HepG2 (cell line): Measurements from ENCODE around the gene FLG2. TPM values are rescaled to one million over a fixed set of nuclear protein-coding genes. Genes with fewer than 3 reads are reported as not detected.

ENCODE experiments used
- ATAC-seq: fragments of 200-7000 bp; cut with Tn5 transposase; 3 replicates; pipeline ENCODE4 v1.9.1; 2020; ENCODE audit warnings: mild to moderate bottlenecking, moderate library complexity
- BruUV-seq: library from RNA; stranded (reverse); fragments of 400-500 nt; replicated peaks from 2 replicates; lab custom pipeline; 2021; lab: Mats Ljungman, UMichigan
- CTCF ChIA-PET: fragments of 300-600 bp; formaldehyde crosslinking; extraction: SDS; loops from one replicate; lab custom pipeline; 2021; ENCODE audit warnings: low total read pairs, inconsistent platforms, low intra/inter-chr PET ratio; lab: Yijun Ruan, JAX
- POLR2A ChIA-PET: fragments of 350-600 bp; sonication (Branson Sonifier 250); formaldehyde crosslinking; loops from one replicate; lab custom pipeline; 2020; ENCODE audit warnings: antibody characterized with exemption, inconsistent platforms; lab: Yijun Ruan, JAX
- DNase-seq: peaks from one replicate; pipeline ENCODE4 v3.0.0-alpha.2; 2015; ENCODE audit warnings: low spot score
- FAIRE-seq: peaks from 3 replicates; lab custom pipeline; 2011; peaks lifted over from hg19 to GRCh38; lab: Jason Lieb, UNC
- H2AFZ ChIP-seq: one replicate; pipeline ENCODE4 v1.6.1; 2011; ENCODE audit warnings: low read length, inconsistent platforms
- H3K27ac ChIP-seq: fragments of 300-600 bp; 3 replicates; pipeline ENCODE4 v1.8.0; 2011; ENCODE audit warnings: mixed run types, mild to moderate bottlenecking, mixed read lengths, low read length, inconsistent platforms; ENCODE audit not compliant: insufficient read depth; ENCODE audit errors: extremely low read length
- H3K27me3 ChIP-seq, 2 experiments: fragments of 200-600 bp in 1 of 2; 2 replicates in 1 of 2; 3 replicates in 1 of 2; pipeline versions ENCODE4 v1.6.0 to v1.8.0; 2011; ENCODE audit warnings: low read length in 2 of 2, mild to moderate bottlenecking in 2 of 2, moderate library complexity in 2 of 2, inconsistent platforms in 1 of 2; ENCODE audit not compliant: insufficient read depth in 2 of 2, control insufficient read depth in 1 of 2
- H3K36me3 ChIP-seq, 2 experiments: fragments of 200-600 bp in 1 of 2; replicated peaks in 1 of 2; 2 replicates in 1 of 2; 3 replicates in 1 of 2; pipeline versions ENCODE4 v1.5.1 to v1.8.0; 2011; ENCODE audit warnings: low read length in 2 of 2, inconsistent platforms in 1 of 2; ENCODE audit not compliant: insufficient read depth in 2 of 2, control insufficient read depth in 1 of 2
- H3K4me1 ChIP-seq: 2 replicates; pipeline ENCODE4 v1.5.1; 2012; ENCODE audit warnings: low read length, inconsistent platforms; ENCODE audit not compliant: insufficient read depth
- H3K4me2 ChIP-seq: 2 replicates; pipeline ENCODE4 v1.6.0; 2011; ENCODE audit warnings: low read depth, low read length, inconsistent platforms
- H3K4me3 ChIP-seq, 3 experiments: fragments of 200-600 bp in 1 of 3; sonication (generic), shearing (Covaris generic) in 1 of 3; replicated peaks in 1 of 3; 2 replicates each; pipeline ENCODE4 v1.5.1; 2011 to 2016; ENCODE audit warnings: low read length in 3 of 3, inconsistent platforms in 2 of 3, low read depth in 2 of 3, mild to moderate bottlenecking in 2 of 3, control low read depth in 1 of 3, mixed read lengths in 1 of 3; ENCODE audit not compliant: insufficient read depth in 1 of 3
- H3K79me2 ChIP-seq: one replicate; pipeline ENCODE4 v1.6.1; 2011; ENCODE audit warnings: low read length, inconsistent platforms; ENCODE audit not compliant: insufficient read depth
- H3K9ac ChIP-seq: 2 replicates; pipeline ENCODE4 v1.6.0; 2011; ENCODE audit warnings: mild to moderate bottlenecking, low read depth, low read length, inconsistent platforms; ENCODE audit not compliant: insufficient read depth
- H3K9me3 ChIP-seq: 2 replicates; pipeline ENCODE4 v1.5.1; 2012; ENCODE audit warnings: mild to moderate bottlenecking, low read length
- H4K20me1 ChIP-seq: 2 replicates; pipeline ENCODE4 v1.6.0; 2011; ENCODE audit warnings: inconsistent platforms, mild to moderate bottlenecking, low read length, moderate library complexity; ENCODE audit not compliant: insufficient read depth
- DNMT3B ChIP-seq: conservative IDR thresholded peaks from 2 replicates; pipeline ENCODE4 v1.6.1; 2016; ENCODE audit warnings: missing biosample characterization, control low read depth
- ZBTB42 ChIP-seq: sonication (generic); formaldehyde crosslinking; IDR thresholded peaks from 2 replicates; pipeline ENCODE4 v1.5.0; 2020; ENCODE audit warnings: mild to moderate bottlenecking, missing genetic modification reagents
- WGBS: methylation state at CpG from one replicate; pipeline ENCODE4 v1.1.6; 2017; ENCODE audit warnings: low lambda C conversion rate; 5-methylcytosine and 5-hydroxymethylcytosine counted together
- in situ Hi-C: cut with HindIII; loops from 2 replicates; pipeline ENCODE4 v1.10.0; 2017; ENCODE audit warnings: low pct_unique_long_range_greater_than_20kb; ENCODE audit not compliant: extremely low pct_ligation_motif_present
- intact Hi-C: fragments of 100-400 bp; cut with micrococcal nuclease; formaldehyde crosslinking; loops from one replicate; pipeline ENCODE4 v1.10.0; 2022; ENCODE audit not compliant: unreplicated experiment
- polyA plus RNA-seq, 8 experiments: library from polyadenylated mRNA; depleted of rRNA in 3 of 8; stranded (reverse) in 7 of 8; unstranded in 1 of 8; fragments of >200 nt; fragmentation: Illumina TruSeq in 4 of 8; extraction: Trizol in 4 of 8; gene quantifications; 2 replicates each; pipeline versions ENCODE4 v1.2.1 to v1.2.3, GENCODE V29; 2011 to 2016; ENCODE audit warnings: low read depth in 4 of 8, missing spikeins in 1 of 8, mixed read lengths in 1 of 8; ENCODE audit not compliant: insufficient read depth in 1 of 8
- total RNA-seq, 5 experiments: library from RNA; depleted of rRNA; stranded (reverse); fragments of >200 nt; fragmentation: Illumina TruSeq; extraction: Trizol; gene quantifications; 2 replicates each; pipeline ENCODE4 v1.2.3, GENCODE V29; 2016; ENCODE audit warnings: low read depth in 1 of 5
- TF ChIP-seq, protein P1 (sequence below): sonication (generic); formaldehyde crosslinking; IDR thresholded peaks from 2 replicates; pipeline ENCODE4 v1.4.0; 2020; ENCODE audit warnings: missing genetic modification reagents, borderline replicate concordance

FLG2 gene
- total and polyA plus RNA-seq, 2 of the 13 experiments (the other 11 are each of a cell fraction or from before 2014, with no cell fraction given) = not detected

DNA sequence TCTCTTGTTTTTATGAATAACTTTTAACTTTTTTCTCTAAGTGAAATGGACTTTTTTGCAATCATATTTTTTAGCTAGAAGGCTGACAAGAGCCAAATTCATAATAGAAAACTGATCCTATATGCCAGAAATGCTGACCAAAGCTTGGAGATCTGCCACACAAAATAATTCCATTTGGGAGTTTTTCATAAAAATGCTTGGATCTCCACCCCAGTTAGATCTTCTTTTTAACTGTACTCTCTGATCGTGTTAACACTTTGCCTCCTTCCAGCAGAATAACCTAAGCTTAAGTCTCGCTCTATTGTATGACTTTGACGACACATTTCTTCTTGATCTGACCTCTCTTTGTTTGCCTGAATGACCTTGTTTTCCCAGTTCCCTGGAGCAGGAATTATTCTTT, 16.8 kb downstream of the FLG2 start:
- in situ Hi-C loops = no loop called here
- Histone ChIP-seq H4K20me1 (no peaks in the 10 kb centered on the region), H3K4me2 (no peak overlapping the region), H3K27ac (no peak overlapping the region), H3K27me3 (no peaks in the 10 kb centered on the region), H2AFZ (no peak overlapping the region), H3K4me3 (no peak overlapping the region), H3K9me3 (no peaks in the 10 kb centered on the region), H3K36me3 (no peaks in the 10 kb centered on the region), H3K4me1 (no peaks in the 10 kb centered on the region), H3K79me2 (no peaks in the 10 kb centered on the region), H3K9ac (no peak overlapping the region)
- ATAC-seq (no peak), DNase-seq (no peak), FAIRE-seq (no peak)
- WGBS = 22% methylated on average over 3 of the region's 3 CpGs
- ChIA-PET POLR2A (no interaction called here), CTCF (no interaction called here)
- BruUV-seq = no TSS peak
- intact Hi-C loops = loop anchor here (10.0 kb wide), 1 partner anchor 288 kb away; no protein-coding TSS in a partner anchor
- no peak for TF ChIP-seq ZBTB42 (CRISPR knock-in tag)

DNA sequence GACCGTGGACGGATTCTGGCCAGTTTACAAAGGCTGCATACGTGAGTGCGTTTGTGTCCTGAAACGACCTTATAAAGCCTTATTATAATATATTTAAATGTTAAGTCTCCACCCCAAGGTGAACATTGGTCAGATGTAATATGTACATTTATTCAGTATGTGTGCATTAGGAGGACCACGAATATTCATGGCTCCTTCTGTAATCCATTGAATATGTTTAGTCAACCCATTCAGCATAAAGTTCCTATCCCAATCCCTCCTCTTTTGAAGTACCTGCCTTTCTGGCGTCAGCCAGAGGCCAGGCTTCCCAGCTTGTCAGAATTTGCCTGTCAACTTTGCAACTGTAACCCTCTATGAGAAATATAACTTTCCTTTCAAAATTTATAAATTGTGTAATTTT, 24.4 kb downstream of the FLG2 start:
- no peak for ATAC-seq
- H3K4me3 ChIP-seq = no peak overlapping the region
- H3K4me1 ChIP-seq = no peaks in the 10 kb centered on the region
- no TSS peak for BruUV-seq
- TF ChIP-seq DNMT3B (CRISPR knock-in tag) = no peak
- TF ChIP-seq, protein P1, sequence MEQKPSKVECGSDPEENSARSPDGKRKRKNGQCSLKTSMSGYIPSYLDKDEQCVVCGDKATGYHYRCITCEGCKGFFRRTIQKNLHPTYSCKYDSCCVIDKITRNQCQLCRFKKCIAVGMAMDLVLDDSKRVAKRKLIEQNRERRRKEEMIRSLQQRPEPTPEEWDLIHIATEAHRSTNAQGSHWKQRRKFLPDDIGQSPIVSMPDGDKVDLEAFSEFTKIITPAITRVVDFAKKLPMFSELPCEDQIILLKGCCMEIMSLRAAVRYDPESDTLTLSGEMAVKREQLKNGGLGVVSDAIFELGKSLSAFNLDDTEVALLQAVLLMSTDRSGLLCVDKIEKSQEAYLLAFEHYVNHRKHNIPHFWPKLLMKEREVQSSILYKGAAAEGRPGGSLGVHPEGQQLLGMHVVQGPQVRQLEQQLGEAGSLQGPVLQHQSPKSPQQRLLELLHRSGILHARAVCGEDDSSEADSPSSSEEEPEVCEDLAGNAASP (CRISPR knock-in tag) = no peak
- in situ Hi-C loops (no loop called here), intact Hi-C loops (no loop called here)
- no peaks in the 10 kb centered on the region for H3K36me3 ChIP-seq
- no peak for DNase-seq
- no peak overlapping the region for H3K9ac ChIP-seq
- no peaks in the 10 kb centered on the region for H3K79me2 ChIP-seq
- WGBS = 24% methylated on average over 7 of the region's 7 CpGs
- H3K27me3 ChIP-seq = no peaks in the 10 kb centered on the region; a peak in 1 of 5 replicates
- no peak overlapping the region for H3K27ac ChIP-seq
- H3K4me2 ChIP-seq = no peak overlapping the region
- H4K20me1 ChIP-seq = no peaks in the 10 kb centered on the region
- H3K9me3 ChIP-seq = no peaks in the 10 kb centered on the region
- FAIRE-seq = no peak
- ChIA-PET POLR2A (no interaction called here), CTCF (no interaction called here)
- no peak overlapping the region for H2AFZ ChIP-seq
